Astrocyte of the cerebellum (primary cell): Measurements from ENCODE around the gene NAT10.

Experiments used
- DNase-seq: peaks from one replicate; pipeline ENCODE4 v3.0.0-alpha.2; 2011; ENCODE audit warnings: low read depth
- H3K4me3 ChIP-seq: 2 replicates; pipeline ENCODE4 v1.5.1; 2011; ENCODE audit warnings: mild to moderate bottlenecking, low read depth, low read length, moderate library complexity
- in situ Hi-C: cut with HindIII; loops from 2 replicates; pipeline ENCODE4 v1.10.0; 2017; ENCODE audit warnings: low sequenced_read_pairs
- TF ChIP-seq, protein P1 (sequence below): IDR thresholded peaks from 2 replicates; pipeline ENCODE4 v1.5.1; 2012; ENCODE audit warnings: low read length, low read depth, moderate library complexity, mild to moderate bottlenecking; ENCODE audit errors: missing control alignments

NAT10 gene

DNA sequence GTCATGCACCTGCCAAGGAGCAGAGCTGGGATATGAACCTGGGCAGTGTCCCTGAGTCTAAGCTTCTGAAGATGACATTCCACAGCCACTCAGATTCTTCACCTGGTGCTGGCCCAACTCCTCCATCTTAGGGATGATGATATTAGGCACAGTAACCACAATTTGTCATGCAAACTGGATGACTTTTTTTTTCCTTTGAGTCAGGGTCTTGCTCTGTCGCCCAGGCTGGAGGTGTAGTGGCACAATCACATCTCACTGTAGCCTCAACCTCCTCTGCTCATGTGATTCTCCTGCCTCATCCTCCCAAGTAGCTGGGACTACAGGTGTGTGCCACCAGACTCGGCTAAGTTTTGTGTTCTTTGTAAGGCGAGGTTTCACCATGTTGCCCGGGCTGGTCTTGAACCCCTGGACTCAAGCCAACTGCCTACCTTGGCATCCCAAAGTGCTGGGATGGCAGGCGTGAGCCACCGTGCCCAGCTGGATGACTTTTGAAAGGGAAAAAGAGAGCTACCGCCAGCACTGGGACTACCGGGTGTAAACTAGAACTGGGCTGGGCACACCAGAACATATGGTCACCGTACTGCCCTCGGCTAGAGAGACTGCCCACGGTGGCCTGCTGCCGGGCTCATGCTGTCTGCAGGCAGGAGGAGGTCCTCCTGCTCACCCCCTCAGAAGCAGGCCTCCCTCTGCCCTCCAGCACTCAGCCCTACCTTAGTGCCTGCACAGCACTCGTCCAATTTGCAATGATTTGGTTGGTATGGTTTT is 77.7 kb downstream of the NAT10 start:
- H3K4me3 ChIP-seq = no peak overlapping the region
- in situ Hi-C loops = loop anchor here (5.0 kb wide), 2 partner anchors 104 to 169 kb away; no protein-coding TSS in a partner anchor
- TF ChIP-seq, protein P1, sequence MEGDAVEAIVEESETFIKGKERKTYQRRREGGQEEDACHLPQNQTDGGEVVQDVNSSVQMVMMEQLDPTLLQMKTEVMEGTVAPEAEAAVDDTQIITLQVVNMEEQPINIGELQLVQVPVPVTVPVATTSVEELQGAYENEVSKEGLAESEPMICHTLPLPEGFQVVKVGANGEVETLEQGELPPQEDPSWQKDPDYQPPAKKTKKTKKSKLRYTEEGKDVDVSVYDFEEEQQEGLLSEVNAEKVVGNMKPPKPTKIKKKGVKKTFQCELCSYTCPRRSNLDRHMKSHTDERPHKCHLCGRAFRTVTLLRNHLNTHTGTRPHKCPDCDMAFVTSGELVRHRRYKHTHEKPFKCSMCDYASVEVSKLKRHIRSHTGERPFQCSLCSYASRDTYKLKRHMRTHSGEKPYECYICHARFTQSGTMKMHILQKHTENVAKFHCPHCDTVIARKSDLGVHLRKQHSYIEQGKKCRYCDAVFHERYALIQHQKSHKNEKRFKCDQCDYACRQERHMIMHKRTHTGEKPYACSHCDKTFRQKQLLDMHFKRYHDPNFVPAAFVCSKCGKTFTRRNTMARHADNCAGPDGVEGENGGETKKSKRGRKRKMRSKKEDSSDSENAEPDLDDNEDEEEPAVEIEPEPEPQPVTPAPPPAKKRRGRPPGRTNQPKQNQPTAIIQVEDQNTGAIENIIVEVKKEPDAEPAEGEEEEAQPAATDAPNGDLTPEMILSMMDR = no peak
- DNase-seq = no peak

DNA sequence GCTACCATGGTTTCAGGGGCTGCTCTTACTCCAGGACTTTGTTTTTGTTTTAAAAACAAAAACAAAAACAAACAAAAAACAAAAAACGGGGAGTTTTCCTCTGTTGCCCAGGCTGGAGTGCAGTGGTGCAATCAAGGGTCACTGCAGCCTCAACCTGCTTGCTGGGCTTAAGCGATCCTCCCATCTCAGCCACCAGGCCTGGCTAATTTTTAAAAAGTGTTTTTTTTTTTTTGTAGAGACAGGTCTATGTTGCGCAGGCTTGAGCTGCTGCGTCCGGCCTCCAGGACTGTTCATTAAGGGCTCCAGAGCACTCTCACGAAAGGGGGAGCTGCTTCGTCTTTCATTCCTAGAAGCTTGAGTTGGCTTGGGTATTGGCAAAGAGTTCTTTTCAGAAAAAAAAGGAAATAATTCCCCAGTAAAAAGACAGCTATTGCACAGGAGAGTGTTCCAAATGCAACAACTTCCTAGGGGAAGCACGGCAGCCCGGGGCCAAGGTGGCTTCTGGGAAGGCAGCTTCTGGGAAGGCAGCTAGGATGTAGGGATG is 78.5 kb downstream of the NAT10 start:
- no peak overlapping the region for H3K4me3 ChIP-seq
- DNase-seq = no peak
- in situ Hi-C loops = loop anchor here (5.0 kb wide), 2 partner anchors 103 to 168 kb away; no protein-coding TSS in a partner anchor
- TF ChIP-seq, protein P1 = no peak

DNA sequence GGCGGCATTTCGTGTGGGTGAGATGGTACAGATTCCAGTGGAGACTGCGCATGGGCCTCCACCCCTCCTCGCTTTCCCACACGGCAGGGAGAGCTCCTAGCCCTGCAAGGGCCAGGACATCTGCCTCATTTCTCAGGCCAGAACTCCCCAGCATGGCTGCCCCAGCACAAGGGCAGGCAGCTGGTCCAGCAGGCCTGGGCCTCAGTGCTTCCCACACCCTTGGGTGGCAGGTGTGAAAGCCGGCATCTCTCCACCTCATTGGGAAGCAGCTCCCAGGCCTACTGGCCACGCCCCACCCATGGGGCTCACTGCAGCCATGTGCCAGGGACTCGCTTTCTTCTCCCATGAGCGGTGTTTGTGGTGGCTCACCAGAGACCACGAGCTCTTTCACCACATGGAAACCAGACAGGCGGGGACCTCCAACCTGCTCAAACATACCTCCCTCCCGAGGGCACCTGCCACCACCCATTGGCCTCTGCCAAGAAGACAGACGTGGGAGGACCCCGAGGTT is 79.1 kb downstream of the NAT10 start:
- in situ Hi-C loops = loop anchor here (5.0 kb wide), 2 partner anchors 103 to 168 kb away; no protein-coding TSS in a partner anchor
- DNase-seq = no peak
- TF ChIP-seq, protein P1 = no peak
- no peak overlapping the region for H3K4me3 ChIP-seq

DNA sequence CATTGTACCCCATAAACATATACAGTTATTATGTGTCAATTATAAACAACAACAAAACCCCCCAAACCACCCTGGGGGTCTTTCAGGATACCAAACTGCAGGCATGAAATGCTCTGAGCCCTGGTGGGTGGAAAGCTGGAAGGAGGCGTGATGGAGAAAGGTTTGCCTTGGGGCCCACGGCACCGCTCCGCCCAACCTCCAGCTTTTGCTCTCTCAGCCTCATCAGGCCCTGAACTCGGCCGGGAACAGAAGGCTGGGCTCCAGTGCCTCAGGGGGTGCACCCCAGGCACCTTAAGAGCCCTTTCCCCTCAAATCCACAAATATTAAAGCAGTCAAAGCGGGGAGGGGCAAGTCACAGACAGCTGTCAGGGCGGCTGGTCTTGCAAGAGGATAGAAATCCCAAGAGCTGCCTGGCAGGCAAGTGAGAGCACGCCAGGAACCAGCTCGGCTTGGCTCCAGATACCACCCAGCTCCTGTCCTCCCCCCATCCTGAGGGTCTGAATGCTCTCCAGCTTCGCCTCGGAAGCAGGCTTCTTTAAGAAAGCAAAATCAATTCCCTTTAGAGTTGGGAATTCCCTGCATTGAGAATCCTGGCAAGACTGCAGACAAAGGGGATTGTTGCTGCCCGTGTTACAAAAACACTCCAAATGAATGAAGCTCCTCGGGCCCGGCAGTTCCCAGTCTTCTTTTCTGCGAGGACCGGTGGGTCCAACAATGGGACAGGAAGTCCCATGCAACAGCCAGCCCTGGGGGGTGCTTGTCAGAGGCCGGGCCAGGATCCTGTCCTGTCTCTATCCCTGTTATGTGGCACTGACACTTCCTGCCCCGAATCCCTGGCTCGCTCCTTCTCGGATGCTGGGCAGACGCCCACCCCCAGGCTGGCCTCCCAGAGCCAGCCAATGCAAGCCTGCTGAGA is 80.8 kb downstream of the NAT10 start:
- DNase-seq = no peak
- no peak overlapping the region for H3K4me3 ChIP-seq
- in situ Hi-C loops = no loop called here
- TF ChIP-seq, protein P1 = no peak

DNA sequence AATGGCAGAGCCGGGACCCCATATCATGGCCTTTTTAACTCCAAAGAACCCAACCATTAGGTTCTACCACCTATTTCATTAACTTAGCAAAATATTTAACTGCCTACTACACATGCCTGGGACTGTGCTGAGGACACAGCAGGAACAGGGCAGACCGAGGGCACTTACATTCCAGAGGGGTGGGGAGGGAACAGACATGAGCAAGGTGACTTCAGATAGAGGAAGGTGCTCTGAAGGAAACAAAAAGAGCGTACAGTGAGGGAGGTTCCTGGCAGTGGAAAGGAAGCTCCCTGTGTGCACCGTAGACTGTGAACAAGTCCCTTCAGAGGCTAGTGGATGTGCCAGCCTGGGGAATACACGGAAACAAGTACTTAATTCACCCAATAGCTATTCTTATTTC is 82.8 kb downstream of the NAT10 start:
- TF ChIP-seq, protein P1 = no peak
- no peak for DNase-seq
- no peak overlapping the region for H3K4me3 ChIP-seq
- in situ Hi-C loops = no loop called here

DNA sequence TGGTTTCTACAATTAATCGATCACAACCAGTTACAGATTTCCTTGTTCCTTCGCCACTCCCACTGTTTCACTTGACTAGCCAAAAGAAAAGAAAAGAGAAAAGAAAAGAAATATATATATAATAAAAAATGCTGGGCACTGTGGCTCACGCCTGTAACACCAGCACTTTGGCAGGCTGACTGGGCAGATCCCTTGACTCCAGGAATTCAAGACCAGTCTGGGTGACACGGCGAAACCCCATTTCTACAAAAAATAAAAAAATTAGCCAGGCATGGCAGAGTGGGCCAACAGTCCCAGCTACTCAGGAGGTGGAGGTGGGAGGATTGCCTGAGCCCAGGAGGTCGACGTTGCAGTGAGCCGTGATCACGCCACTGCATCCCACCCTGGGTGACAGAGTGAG is 83.8 kb downstream of the NAT10 start:
- TF ChIP-seq, protein P1 = no peak
- in situ Hi-C loops = no loop called here
- no peak overlapping the region for H3K4me3 ChIP-seq
- no peak for DNase-seq
